CD4-positive, CD25-positive, alpha-beta regulatory T cell (primary cell): ENCODE measurements around the gene ZW10. TPM values are rescaled to one million over a fixed set of nuclear protein-coding genes. Genes with fewer than 3 reads are reported as not detected.
"Not testable (repeated sequence)": the region's sequence is repeated elsewhere in the genome, so short reads cannot be mapped to it uniquely, and the experiment has no call there.

Experiments used
- ATAC-seq, 2 donors: fragments of 150-1000 bp; cut with Tn5 transposase; one replicate each; pipeline ENCODE4 v1.10.0; 2021; ENCODE audit warnings: low read depth in 2 of 2, moderate number of reproducible peaks in 2 of 2, moderate library complexity in 1 of 2
- DNase-seq, 3 donors: peaks; one replicate each; pipeline versions ENCODE4 v3.0.0 to v3.0.0-alpha.2; 2012 to 2022; ENCODE audit warnings: mixed read lengths in 1 of 3
- H3K27ac ChIP-seq: one replicate; pipeline ENCODE4 v1.7.0; 2013; ENCODE audit warnings: mild to moderate bottlenecking, low read length; ENCODE audit not compliant: insufficient read depth, poor library complexity, severe bottlenecking
- H3K27me3 ChIP-seq: one replicate; pipeline ENCODE4 v1.7.0; 2013; ENCODE audit warnings: low read length; ENCODE audit not compliant: control insufficient read depth, insufficient read depth
- H3K36me3 ChIP-seq: one replicate; pipeline ENCODE4 v1.7.0; 2013; ENCODE audit warnings: mild to moderate bottlenecking, low read length, moderate library complexity; ENCODE audit not compliant: control insufficient read depth, insufficient read depth
- H3K4me1 ChIP-seq: 2 replicates; pipeline ENCODE4 v1.7.0; 2013; ENCODE audit warnings: mild to moderate bottlenecking, low read length; ENCODE audit not compliant: insufficient read depth, control insufficient read depth, poor library complexity, severe bottlenecking
- H3K4me3 ChIP-seq: one replicate; pipeline ENCODE4 v1.7.0; 2013; ENCODE audit warnings: low read depth, mild to moderate bottlenecking, low read length, moderate library complexity
- H3K9me3 ChIP-seq, 2 experiments: 1 replicate in 1 of 2; 2 replicates in 1 of 2; pipeline ENCODE4 v1.7.0; 2013; ENCODE audit warnings: low read length in 2 of 2, mild to moderate bottlenecking in 1 of 2, moderate library complexity in 1 of 2; ENCODE audit not compliant: control insufficient read depth in 2 of 2
- H3K27ac Mint-ChIP-seq, 3 donors: one replicate each; pipeline ENCODE4 v1.8.0; 2020 to 2022; ENCODE audit warnings: mild to moderate bottlenecking in 3 of 3, mixed read lengths in 3 of 3, moderate library complexity in 2 of 3
- H3K27me3 Mint-ChIP-seq: one replicate; pipeline ENCODE4 v1.8.0; 2022; ENCODE audit warnings: mild to moderate bottlenecking, mixed read lengths
- H3K36me3 Mint-ChIP-seq: one replicate; pipeline ENCODE4 v1.8.0; 2020; ENCODE audit warnings: mixed read lengths
- H3K4me1 Mint-ChIP-seq, 4 donors: one replicate each; pipeline ENCODE4 v1.8.0; 2020 to 2022; ENCODE audit warnings: mixed read lengths in 4 of 4, mild to moderate bottlenecking in 1 of 4
- H3K4me3 Mint-ChIP-seq, 4 donors: one replicate each; pipeline ENCODE4 v1.8.0; 2020 to 2022; ENCODE audit warnings: mild to moderate bottlenecking in 4 of 4, mixed read lengths in 4 of 4, moderate library complexity in 3 of 4
- H3K9me3 Mint-ChIP-seq, 7 donors: one replicate each; pipeline ENCODE4 v1.8.0; 2020 to 2022; ENCODE audit warnings: mixed read lengths in 7 of 7, mild to moderate bottlenecking in 3 of 7, moderate library complexity in 2 of 7
- polyA plus RNA-seq, 4 donors: library from polyadenylated mRNA; unstranded; fragments of 300-500 nt; fragmentation: Illumina TruSeq; gene quantifications; one replicate each; pipeline ENCODE4 v1.2.3, GENCODE V29; 2021
- total RNA-seq: library from RNA; stranded (reverse); gene quantifications from one replicate; pipeline ENCODE4 v1.2.3, GENCODE V29; 2022

The ZW10 gene
- total and polyA plus RNA-seq, 5 donors from 2014 or later = 7.7 to 19.6 (median 15.9) TPM

DNA sequence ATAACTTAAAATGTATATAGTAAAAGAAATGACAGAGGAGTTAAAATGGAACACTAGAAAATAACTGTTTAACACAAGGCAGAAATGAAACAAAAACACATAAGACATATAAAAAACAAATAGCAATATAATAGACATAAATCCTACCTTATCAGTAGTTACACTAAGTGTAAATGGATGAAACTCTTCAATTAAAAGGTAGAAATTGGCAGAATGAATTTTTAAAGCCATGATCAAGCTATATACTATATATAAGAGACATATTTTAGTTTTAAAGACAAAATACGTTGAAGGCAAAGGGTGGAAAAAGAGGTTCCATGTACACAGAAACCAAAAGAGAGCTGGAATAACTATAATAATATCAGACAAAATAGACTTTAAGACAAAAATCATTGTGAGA lies 62.5 kb downstream of the ZW10 start:
- Mint-ChIP-seq H3K4me3 (no peak overlapping the region), H3K9me3 (peaks cover 1 to 27% (median 10%) of the 10 kb centered on the region in 7 donors), H3K27ac (no peak overlapping the region), H3K36me3 (peaks cover 19% of the 10 kb centered on the region), H3K4me1 (no peaks in the 10 kb centered on the region), H3K27me3 (no peaks in the 10 kb centered on the region)
- Histone ChIP-seq H3K4me3 (no peak overlapping the region), H3K36me3 (no peaks in the 10 kb centered on the region), H3K4me1 (no peaks in the 10 kb centered on the region), H3K27me3 (no peaks in the 10 kb centered on the region), H3K9me3 (peaks cover 11 to 14% of the 10 kb centered on the region in 2 experiments), H3K27ac (no peak overlapping the region)
- ATAC-seq (no peak), DNase-seq (no peak)

DNA sequence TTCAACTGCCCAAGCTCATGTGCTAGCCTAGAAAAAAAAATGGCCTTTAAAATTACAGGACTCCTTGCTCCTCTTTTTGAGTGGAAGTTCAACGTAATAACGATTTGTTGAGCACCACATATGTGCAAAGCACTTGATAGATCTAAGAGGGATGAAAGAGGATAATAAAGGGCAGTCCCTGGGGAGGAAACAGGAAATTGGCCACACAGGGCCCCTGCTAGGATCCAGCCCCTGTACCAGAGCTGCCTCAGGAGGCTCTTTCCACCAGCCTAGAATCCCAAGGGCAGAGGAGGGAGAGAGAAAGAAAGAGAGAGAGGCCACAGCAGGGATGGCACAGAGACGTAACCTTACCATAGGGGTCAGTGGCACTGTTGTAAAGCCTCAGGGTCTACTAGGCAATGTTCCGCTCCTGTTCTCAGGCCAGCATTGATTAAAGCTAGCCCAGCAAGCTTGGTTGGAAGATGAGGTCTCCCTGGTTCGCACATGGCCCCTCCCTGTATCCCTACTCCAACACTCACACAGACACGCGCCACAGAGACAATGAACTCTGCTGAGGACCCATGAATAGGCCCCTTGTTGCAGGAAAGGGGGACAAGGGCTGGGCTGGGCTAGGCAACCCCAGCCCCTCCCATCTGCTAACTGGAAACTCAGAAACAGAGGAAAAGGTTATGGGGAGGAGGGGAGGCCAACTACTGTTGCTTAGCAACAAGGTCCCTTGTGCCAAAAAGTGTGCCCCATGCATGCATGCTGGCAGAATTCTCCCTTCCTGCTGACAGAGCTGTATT lies 67.4 kb downstream of the ZW10 start, which contains the start of gene TMPRSS5:
TSS of gene TMPRSS5 (minus strand) at position 438 of the 785 bp plus-strand sequence. CDS start at position 354, 84 bp downstream.
- DNase-seq (no peak), ATAC-seq (no peak)
- Mint-ChIP-seq H3K9me3 (peaks cover 4 to 31% (median 10%) of the 10 kb centered on the region in 7 donors), H3K27me3 (no peaks in the 10 kb centered on the region), H3K4me1 (no peaks in the 10 kb centered on the region), H3K4me3 (no peak within 1 kb of the TSS), H3K27ac (no peak within 1 kb of the TSS), H3K36me3 (peaks cover 11% of the 10 kb centered on the region)
- Histone ChIP-seq H3K9me3 (peaks cover 11 to 14% of the 10 kb centered on the region in 2 experiments), H3K4me3 (no peak within 1 kb of the TSS), H3K4me1 (no peaks in the 10 kb centered on the region), H3K27ac (no peak within 1 kb of the TSS), H3K36me3 (no peaks in the 10 kb centered on the region), H3K27me3 (no peaks in the 10 kb centered on the region)

DNA sequence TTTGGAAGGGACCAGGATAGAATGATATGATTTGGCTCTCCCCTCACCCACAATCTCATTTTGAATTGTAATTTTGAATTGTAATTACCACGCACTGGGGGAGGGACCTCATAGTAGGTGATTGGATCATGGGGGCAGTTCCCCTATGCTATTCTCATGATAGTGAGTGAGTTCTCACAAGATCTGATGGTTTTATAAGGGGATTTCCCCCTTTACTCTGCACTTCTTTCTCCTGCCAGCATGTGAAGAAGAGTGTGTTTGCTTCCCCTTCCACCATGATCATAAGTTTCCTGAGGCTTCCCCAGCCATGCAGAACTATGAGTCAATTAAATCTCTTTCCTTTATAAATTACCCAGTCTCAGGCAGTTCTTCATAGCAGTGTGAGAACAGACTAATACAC lies 69.9 kb downstream of the ZW10 start:
- Mint-ChIP-seq H3K9me3 (peaks cover 0 to 18% (median 9%) of the 10 kb centered on the region in 7 donors), H3K36me3 (peaks cover 11% of the 10 kb centered on the region)
- H3K27me3 ChIP-seq, H3K27me3 Mint-ChIP-seq, H3K4me1 ChIP-seq, ATAC-seq, H3K4me3 Mint-ChIP-seq, H3K27ac Mint-ChIP-seq, H3K36me3 ChIP-seq, H3K27ac ChIP-seq, H3K9me3 ChIP-seq, H3K4me3 ChIP-seq, DNase-seq, H3K4me1 Mint-ChIP-seq: not testable (repeated sequence)

DNA sequence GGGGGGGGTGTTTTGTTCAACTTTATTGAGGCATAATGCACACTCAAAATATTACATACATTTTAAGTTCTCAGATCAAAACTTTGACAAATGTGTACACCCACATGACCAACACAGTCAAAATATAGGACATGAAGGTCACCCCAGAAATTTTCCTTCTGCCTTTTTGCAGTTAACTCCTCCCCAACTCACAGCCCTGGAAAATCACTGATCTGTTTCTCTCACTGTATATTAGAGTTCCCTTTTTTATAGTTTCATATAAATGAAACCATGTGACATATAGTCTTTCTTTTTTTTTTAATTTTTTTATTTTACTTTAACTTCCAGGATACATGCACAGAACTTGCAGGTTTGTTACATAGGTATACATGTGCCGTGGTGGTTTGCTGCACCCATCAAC lies 72.0 kb downstream of the ZW10 start:
- H3K27me3 ChIP-seq = no peaks in the 10 kb centered on the region
- no peaks in the 10 kb centered on the region for H3K4me1 ChIP-seq
- no peak overlapping the region for H3K4me3 ChIP-seq
- H3K4me3 Mint-ChIP-seq = no peak overlapping the region
- peaks cover 6% of the 10 kb centered on the region for H3K36me3 Mint-ChIP-seq
- no peaks in the 10 kb centered on the region for H3K27me3 Mint-ChIP-seq
- ATAC-seq = no peak
- H3K27ac ChIP-seq = no peak overlapping the region
- DNase-seq = no peak
- H3K9me3 ChIP-seq = no peaks in the 10 kb centered on the region
- no peaks in the 10 kb centered on the region for H3K36me3 ChIP-seq
- H3K9me3 Mint-ChIP-seq = peaks cover 0 to 9% (median 3%) of the 10 kb centered on the region in 7 donors
- no peak overlapping the region for H3K27ac Mint-ChIP-seq
- peaks cover 0 to 3% (median 0%) of the 10 kb centered on the region in 4 donors for H3K4me1 Mint-ChIP-seq

DNA sequence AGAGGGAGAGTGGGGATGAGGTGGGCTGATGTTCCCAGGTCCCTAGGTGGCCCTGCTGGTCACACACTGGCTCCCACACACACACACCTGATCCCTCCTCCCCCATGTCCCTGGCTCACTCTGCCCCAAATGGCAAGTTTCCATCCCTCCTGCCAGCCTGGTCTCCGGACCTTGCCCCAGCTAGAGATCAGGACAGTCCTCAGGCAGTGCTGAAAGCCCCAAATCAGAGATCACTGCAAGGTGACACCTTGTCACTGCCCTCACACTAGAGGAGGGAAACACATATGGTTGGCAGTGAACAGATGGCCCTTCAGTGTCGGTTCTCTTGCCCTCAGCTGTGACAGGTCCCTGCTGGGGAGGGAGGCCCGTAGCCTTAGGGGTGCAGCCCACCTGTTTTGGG lies 75.0 kb downstream of the ZW10 start:
- Histone ChIP-seq H3K36me3 (no peaks in the 10 kb centered on the region), H3K4me1 (no peaks in the 10 kb centered on the region), H3K4me3 (no peak overlapping the region), H3K9me3 (no peaks in the 10 kb centered on the region), H3K27me3 (no peaks in the 10 kb centered on the region), H3K27ac (no peak overlapping the region)
- ATAC-seq (no peak), DNase-seq (no peak)
- Mint-ChIP-seq H3K9me3 (peaks cover 0 to 4% (median 0%) of the 10 kb centered on the region in 7 donors), H3K27me3 (no peaks in the 10 kb centered on the region), H3K36me3 (peaks cover 10% of the 10 kb centered on the region), H3K4me3 (no peak overlapping the region), H3K27ac (no peak overlapping the region), H3K4me1 (peaks cover 0 to 3% (median 0%) of the 10 kb centered on the region in 4 donors)

DNA sequence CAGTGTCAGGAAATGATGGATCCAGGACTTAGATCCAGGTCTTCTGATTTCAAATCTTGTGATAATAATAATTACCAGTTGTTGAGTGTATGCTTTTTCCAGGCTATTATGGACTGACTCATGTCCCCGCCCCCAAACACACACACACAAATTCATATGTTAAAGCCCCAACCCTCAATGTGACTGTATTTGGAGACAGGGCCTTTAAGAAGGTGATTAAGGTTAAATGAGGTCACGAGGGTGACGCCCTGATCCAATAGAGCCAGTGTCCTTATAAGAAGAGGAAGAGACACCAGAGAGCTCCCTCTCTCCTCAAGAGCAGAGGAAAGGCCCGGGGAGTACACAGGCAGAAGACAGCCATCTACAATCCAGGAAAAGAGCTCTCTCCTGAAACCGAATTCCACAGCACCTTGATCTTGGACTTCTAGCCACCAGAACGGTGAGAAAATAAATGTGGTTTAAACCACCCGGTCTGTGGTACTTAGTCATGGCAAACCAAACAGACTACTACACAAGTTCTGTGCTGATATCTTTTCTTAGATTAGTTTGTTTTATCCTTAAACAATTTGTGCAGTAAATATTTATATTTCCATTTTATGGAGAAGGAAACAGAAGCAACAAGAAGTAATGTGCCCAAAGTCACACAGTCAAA lies 75.6 kb downstream of the ZW10 start:
- Histone ChIP-seq H3K4me1 (no peaks in the 10 kb centered on the region), H3K27ac (no peak overlapping the region), H3K36me3 (no peaks in the 10 kb centered on the region), H3K4me3 (no peak overlapping the region), H3K9me3 (no peaks in the 10 kb centered on the region), H3K27me3 (no peaks in the 10 kb centered on the region)
- H3K9me3 Mint-ChIP-seq = peaks cover 0 to 4% (median 0%) of the 10 kb centered on the region in 7 donors
- ATAC-seq (no peak), DNase-seq (no peak)
- H3K36me3 Mint-ChIP-seq = peaks cover 13% of the 10 kb centered on the region
- H3K4me1 Mint-ChIP-seq = peaks cover 0 to 3% (median 0%) of the 10 kb centered on the region in 4 donors
- H3K4me3 Mint-ChIP-seq = no peak overlapping the region
- H3K27me3 Mint-ChIP-seq = no peaks in the 10 kb centered on the region
- H3K27ac Mint-ChIP-seq = no peak overlapping the region

DNA sequence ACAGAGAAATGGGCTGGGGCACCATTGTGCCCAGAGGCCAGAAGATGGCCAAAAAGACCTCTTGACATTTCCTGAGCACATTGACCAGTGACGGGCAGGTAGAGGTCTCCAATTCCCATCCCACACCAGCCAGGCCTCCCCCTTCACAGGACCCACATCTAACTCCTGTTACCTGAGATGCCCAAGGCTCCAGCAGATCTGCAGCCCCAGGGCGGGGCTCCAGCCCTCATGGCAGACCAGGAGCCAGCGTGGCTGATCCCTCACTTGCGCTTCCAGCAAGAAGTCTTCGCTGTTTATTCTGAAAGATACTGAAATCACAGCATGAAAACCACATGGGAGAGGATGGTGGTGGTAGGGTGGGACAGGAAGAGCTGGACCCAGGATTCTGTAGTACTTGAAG lies 76.4 kb downstream of the ZW10 start:
- Mint-ChIP-seq H3K9me3 (peaks cover 0 to 4% (median 0%) of the 10 kb centered on the region in 7 donors), H3K27me3 (no peaks in the 10 kb centered on the region), H3K36me3 (peaks cover 13% of the 10 kb centered on the region), H3K27ac (no peak overlapping the region), H3K4me1 (peaks cover 0 to 3% (median 0%) of the 10 kb centered on the region in 4 donors), H3K4me3 (no peak overlapping the region)
- no peaks in the 10 kb centered on the region for H3K27me3 ChIP-seq
- no peaks in the 10 kb centered on the region for H3K36me3 ChIP-seq
- H3K9me3 ChIP-seq = no peaks in the 10 kb centered on the region
- DNase-seq = no peak
- H3K27ac ChIP-seq = no peak overlapping the region
- ATAC-seq = no peak
- H3K4me3 ChIP-seq = no peak overlapping the region
- no peaks in the 10 kb centered on the region for H3K4me1 ChIP-seq
